Neural progenitor cell (in vitro differentiated cells): ENCODE results near the gene POU6F1. TPM values are rescaled to one million over a fixed set of nuclear protein-coding genes. Genes with fewer than 3 reads are reported as not detected.

Experiments used
- DNase-seq: peaks from one replicate; pipeline ENCODE4 v3.0.0-alpha.2; 2016; ENCODE audit warnings: low spot score
- H2AFZ ChIP-seq: fragments of 200-600 bp; sonication (generic); replicated peaks from 2 replicates; pipeline ENCODE4 v1.6.1; 2016; ENCODE audit warnings: antibody characterized with exemption
- H3F3A ChIP-seq: fragments of 200-600 bp; sonication (generic); 2 replicates; pipeline ENCODE4 v1.6.1; 2016; ENCODE audit warnings: antibody characterized with exemption, low read depth
- H3K27ac ChIP-seq: fragments of 200-600 bp; sonication (generic); 2 replicates; pipeline ENCODE4 v1.5.1; 2016; ENCODE audit warnings: mild to moderate bottlenecking
- H3K27me3 ChIP-seq: fragments of 200-600 bp; sonication (generic); 2 replicates; pipeline ENCODE4 v1.6.1; 2016; ENCODE audit warnings: mild to moderate bottlenecking, moderate library complexity
- H3K36me3 ChIP-seq: fragments of 200-600 bp; sonication (generic); 2 replicates; pipeline ENCODE4 v1.5.1; 2016
- H3K4me1 ChIP-seq: fragments of 200-600 bp; sonication (generic); 2 replicates; pipeline ENCODE4 v1.6.1; 2016; ENCODE audit warnings: mixed run types
- H3K4me2 ChIP-seq: fragments of 200-600 bp; sonication (generic); 2 replicates; pipeline ENCODE4 v1.6.1; 2016
- H3K4me3 ChIP-seq: fragments of 200-600 bp; sonication (generic); 2 replicates; pipeline ENCODE4 v1.5.1; 2016
- H3K79me2 ChIP-seq: fragments of 200-600 bp; sonication (generic); 2 replicates; pipeline ENCODE4 v1.6.1; 2016; ENCODE audit warnings: low read depth
- H3K9ac ChIP-seq: fragments of 200-600 bp; sonication (generic); 2 replicates; pipeline ENCODE4 v1.6.1; 2016
- H3K9me3 ChIP-seq: fragments of 200-600 bp; sonication (generic); 2 replicates; pipeline ENCODE4 v1.5.1; 2016; ENCODE audit warnings: low read depth
- H4K20me1 ChIP-seq: fragments of 200-600 bp; sonication (generic); 2 replicates; pipeline ENCODE4 v1.6.1; 2016; ENCODE audit warnings: low read depth
- H3K27ac Mint-ChIP-seq: 3 replicates; pipeline ENCODE4 v1.8.0; 2021; ENCODE audit warnings: mixed read lengths
- H3K27me3 Mint-ChIP-seq: 2 replicates; pipeline ENCODE4 v1.8.0; 2022; ENCODE audit warnings: low read depth, mild to moderate bottlenecking, inconsistent platforms, moderate library complexity, mixed read lengths; ENCODE audit not compliant: insufficient read depth
- H3K36me3 Mint-ChIP-seq: 3 replicates; pipeline ENCODE4 v1.8.0; 2021; ENCODE audit warnings: mixed read lengths
- H3K4me1 Mint-ChIP-seq: 3 replicates; pipeline ENCODE4 v1.8.0; 2021; ENCODE audit warnings: mixed read lengths
- H3K4me3 Mint-ChIP-seq: 3 replicates; pipeline ENCODE4 v1.8.0; 2021; ENCODE audit warnings: mild to moderate bottlenecking, moderate library complexity, mixed read lengths
- H3K9me3 Mint-ChIP-seq: 3 replicates; pipeline ENCODE4 v1.8.0; 2020; ENCODE audit warnings: mixed read lengths
- EZH2 ChIP-seq: fragments of 200-600 bp; sonication (generic); IDR thresholded peaks from 2 replicates; pipeline ENCODE4 v1.6.1; 2017; ENCODE audit warnings: antibody characterized with exemption, mild to moderate bottlenecking, moderate library complexity
- EZH2phosphoT487 ChIP-seq: fragments of 200-600 bp; sonication (generic); IDR thresholded peaks from 2 replicates; pipeline ENCODE4 v1.6.1; 2017; ENCODE audit warnings: antibody characterized with exemption
- total RNA-seq: library from RNA; depleted of rRNA; stranded (reverse); fragments of >200 nt; gene quantifications from 2 replicates; pipeline ENCODE4 v1.2.3, GENCODE V29; 2015; ENCODE audit warnings: low replicate concordance
- TF ChIP-seq, protein P1 (sequence below): fragments of 200-600 bp; sonication (generic); IDR thresholded peaks from 2 replicates; pipeline ENCODE4 v1.5.1; 2017; ENCODE audit warnings: antibody characterized with exemption, mild to moderate bottlenecking

Gene POU6F1
- total RNA-seq, 1 donor from 2014 or later, result 1.6 TPM

DNA sequence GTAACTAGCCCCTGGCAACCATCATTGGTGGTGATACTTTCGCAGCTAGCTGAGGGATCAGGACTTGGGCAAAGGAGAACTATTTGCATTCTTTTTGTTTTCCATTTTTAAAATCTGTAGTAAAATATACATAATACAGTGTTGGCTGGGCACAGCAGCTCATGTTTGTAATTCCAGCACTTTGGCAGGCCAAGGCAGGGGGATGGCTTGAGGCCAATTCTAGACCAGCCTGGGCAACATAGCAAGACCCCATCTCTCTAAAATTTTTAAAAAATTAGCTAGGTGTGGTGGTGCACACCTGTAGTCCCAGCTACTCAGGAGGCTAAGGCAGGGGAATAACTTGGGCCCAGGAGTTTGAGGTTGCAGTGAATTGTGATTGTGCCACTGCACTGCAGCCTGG is 64.9 kb downstream of the POU6F1 start:
- no peaks in the 10 kb centered on the region for H3K36me3 ChIP-seq
- H2AFZ ChIP-seq, result no peak overlapping the region
- peaks cover 8% of the 10 kb centered on the region for H4K20me1 ChIP-seq
- H3K4me2 ChIP-seq, result no peak overlapping the region
- H3K27ac ChIP-seq, result no peak overlapping the region
- no peak overlapping the region for H3K27ac Mint-ChIP-seq
- H3K4me3 Mint-ChIP-seq, result no peak overlapping the region
- no peak for DNase-seq
- no peaks in the 10 kb centered on the region for H3K4me1 ChIP-seq
- no peaks in the 10 kb centered on the region for H3F3A ChIP-seq
- no peak overlapping the region for H3K4me3 ChIP-seq
- H3K27me3 Mint-ChIP-seq, result no peaks in the 10 kb centered on the region
- no peaks in the 10 kb centered on the region for H3K27me3 ChIP-seq
- no peaks in the 10 kb centered on the region for H3K9me3 ChIP-seq
- no peak overlapping the region for H3K9ac ChIP-seq
- TF ChIP-seq EZH2phosphoT487, result no peak
- TF ChIP-seq, protein P1, sequence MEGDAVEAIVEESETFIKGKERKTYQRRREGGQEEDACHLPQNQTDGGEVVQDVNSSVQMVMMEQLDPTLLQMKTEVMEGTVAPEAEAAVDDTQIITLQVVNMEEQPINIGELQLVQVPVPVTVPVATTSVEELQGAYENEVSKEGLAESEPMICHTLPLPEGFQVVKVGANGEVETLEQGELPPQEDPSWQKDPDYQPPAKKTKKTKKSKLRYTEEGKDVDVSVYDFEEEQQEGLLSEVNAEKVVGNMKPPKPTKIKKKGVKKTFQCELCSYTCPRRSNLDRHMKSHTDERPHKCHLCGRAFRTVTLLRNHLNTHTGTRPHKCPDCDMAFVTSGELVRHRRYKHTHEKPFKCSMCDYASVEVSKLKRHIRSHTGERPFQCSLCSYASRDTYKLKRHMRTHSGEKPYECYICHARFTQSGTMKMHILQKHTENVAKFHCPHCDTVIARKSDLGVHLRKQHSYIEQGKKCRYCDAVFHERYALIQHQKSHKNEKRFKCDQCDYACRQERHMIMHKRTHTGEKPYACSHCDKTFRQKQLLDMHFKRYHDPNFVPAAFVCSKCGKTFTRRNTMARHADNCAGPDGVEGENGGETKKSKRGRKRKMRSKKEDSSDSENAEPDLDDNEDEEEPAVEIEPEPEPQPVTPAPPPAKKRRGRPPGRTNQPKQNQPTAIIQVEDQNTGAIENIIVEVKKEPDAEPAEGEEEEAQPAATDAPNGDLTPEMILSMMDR, result no peak
- no peak for TF ChIP-seq EZH2
- peaks cover 2% of the 10 kb centered on the region for H3K36me3 Mint-ChIP-seq
- no peaks in the 10 kb centered on the region for H3K9me3 Mint-ChIP-seq
- H3K4me1 Mint-ChIP-seq, result peaks cover 5% of the 10 kb centered on the region
- peaks cover 81% of the 10 kb centered on the region for H3K79me2 ChIP-seq

- H3K27me3 ChIP-seq, result no peaks in the 10 kb centered on the region
- H3K4me1 Mint-ChIP-seq, result peaks cover 5% of the 10 kb centered on the region
Measured at GRCh38 chr12:51150777-51151176, 67.1 kb downstream of the POU6F1 start.

DNA sequence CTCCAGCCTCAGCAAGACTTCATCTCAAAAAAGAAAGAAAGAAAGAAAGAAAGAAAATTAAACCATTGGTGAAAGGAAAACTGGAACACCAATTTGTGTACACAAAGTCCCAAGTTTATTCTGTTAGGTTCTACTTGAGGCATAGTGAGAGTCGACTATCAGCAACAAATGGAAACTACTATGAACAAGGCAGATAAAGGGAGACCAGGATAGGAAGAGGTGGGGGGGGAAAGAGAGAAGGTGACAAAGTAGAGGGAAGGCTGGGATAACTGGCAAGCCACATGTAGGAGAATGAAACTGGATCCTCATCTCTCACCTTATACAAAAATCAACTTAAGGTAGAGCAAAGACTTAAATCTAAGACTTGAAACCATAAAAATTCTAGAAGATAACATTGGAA is 70.6 kb downstream of the POU6F1 start:
- no peak overlapping the region for H2AFZ ChIP-seq
- no peaks in the 10 kb centered on the region for H3F3A ChIP-seq
- H3K4me3 ChIP-seq, result no peak overlapping the region
- Mint-ChIP-seq H3K27ac (no peak overlapping the region), H3K36me3 (peaks cover 6% of the 10 kb centered on the region), H3K4me3 (no peak overlapping the region), H3K9me3 (no peaks in the 10 kb centered on the region), H3K27me3 (no peaks in the 10 kb centered on the region), H3K4me1 (peaks cover 5% of the 10 kb centered on the region)
- no peaks in the 10 kb centered on the region for H3K4me1 ChIP-seq
- no peaks in the 10 kb centered on the region for H3K27me3 ChIP-seq
- no peak overlapping the region for H3K4me2 ChIP-seq
- TF ChIP-seq EZH2phosphoT487 (no peak), EZH2 (no peak)
- TF ChIP-seq, protein P1, result no peak
- no peak overlapping the region for H3K9ac ChIP-seq
- DNase-seq, result no peak
- peaks cover 89% of the 10 kb centered on the region for H3K79me2 ChIP-seq
- H3K27ac ChIP-seq, result no peak overlapping the region
- peaks cover 12% of the 10 kb centered on the region for H4K20me1 ChIP-seq
- no peaks in the 10 kb centered on the region for H3K36me3 ChIP-seq
- H3K9me3 ChIP-seq, result no peaks in the 10 kb centered on the region

More at GRCh38 chr12:51150777-51151176, 67.1 kb downstream of the POU6F1 start:
- Histone ChIP-seq H3K4me2 (no peak overlapping the region), H4K20me1 (peaks cover 12% of the 10 kb centered on the region), H3F3A (no peaks in the 10 kb centered on the region), H2AFZ (no peak overlapping the region), H3K4me1 (no peaks in the 10 kb centered on the region), H3K27ac (peak overlapping the region; percentile 20), H3K36me3 (no peaks in the 10 kb centered on the region), H3K9ac (no peak overlapping the region), H3K9me3 (no peaks in the 10 kb centered on the region), H3K79me2 (peaks cover 92% of the 10 kb centered on the region), H3K4me3 (no peak overlapping the region)
- no peak for TF ChIP-seq EZH2phosphoT487
- no peak for TF ChIP-seq EZH2
- TF ChIP-seq, protein P1, result no peak
- no peaks in the 10 kb centered on the region for H3K27me3 Mint-ChIP-seq
- no peak overlapping the region for H3K27ac Mint-ChIP-seq
- no peak overlapping the region for H3K4me3 Mint-ChIP-seq
- peaks cover 2% of the 10 kb centered on the region for H3K36me3 Mint-ChIP-seq
- no peak for DNase-seq
- H3K9me3 Mint-ChIP-seq, result no peaks in the 10 kb centered on the region
